ENCODE data around the gene SLX9. TPM values are rescaled to one million over a fixed set of nuclear protein-coding genes. Genes with fewer than 3 reads are reported as not detected.

The SLX9 gene
- total RNA-seq, 4 donors from 2014 or later = 11.9 to 26.2 (median 16.1) TPM

DNA sequence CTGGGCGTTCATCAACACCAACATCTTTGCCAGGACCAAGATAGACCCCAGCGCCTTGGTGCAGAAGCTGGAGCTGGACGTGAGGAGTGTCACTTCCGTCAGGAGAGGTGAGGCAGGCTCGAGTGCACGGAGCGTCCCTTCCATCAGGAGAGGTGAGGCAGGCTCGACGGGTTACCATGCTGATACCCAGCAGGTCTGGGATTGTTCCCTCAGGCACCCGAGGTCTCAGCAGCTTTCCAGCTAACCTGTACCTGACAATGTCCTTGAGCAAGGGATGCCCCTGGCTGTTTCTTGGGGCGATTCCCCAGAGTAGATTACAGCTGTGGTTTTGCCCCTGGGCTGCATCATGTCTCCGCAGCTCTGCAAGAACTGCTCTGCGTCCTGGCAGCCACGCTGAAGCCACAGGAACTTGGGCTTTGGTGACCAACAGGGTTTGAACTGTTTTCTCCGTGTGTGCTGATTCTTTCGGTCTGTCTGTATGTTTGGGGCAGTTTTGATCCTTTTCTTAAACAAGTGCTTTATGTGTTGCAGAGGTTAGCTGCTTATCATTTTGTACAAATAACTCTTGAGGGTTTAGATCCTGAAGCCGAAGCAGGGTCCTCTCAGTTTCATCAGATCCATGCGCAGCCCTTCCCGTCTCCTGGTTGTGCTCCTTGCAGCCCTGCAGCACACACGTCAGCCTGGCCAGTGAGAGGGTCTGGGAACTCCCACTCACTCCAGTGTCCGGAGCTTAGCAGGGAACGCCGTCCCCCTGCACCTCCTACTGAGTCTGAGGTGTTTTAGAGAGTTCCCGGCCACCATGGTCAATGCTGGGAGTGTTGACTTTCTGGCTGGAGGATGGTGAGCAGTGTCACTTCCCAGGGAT is 4.1 kb downstream of the SLX9 start:
- ATAC-seq (ENCODE audit: low FRiP score) (no peak), DNase-seq (ENCODE audit: low spot score) (no peak)
- no peak for TF ChIP-seq CTCF (IDR thresholded peaks at IDR 0.05)

DNA sequence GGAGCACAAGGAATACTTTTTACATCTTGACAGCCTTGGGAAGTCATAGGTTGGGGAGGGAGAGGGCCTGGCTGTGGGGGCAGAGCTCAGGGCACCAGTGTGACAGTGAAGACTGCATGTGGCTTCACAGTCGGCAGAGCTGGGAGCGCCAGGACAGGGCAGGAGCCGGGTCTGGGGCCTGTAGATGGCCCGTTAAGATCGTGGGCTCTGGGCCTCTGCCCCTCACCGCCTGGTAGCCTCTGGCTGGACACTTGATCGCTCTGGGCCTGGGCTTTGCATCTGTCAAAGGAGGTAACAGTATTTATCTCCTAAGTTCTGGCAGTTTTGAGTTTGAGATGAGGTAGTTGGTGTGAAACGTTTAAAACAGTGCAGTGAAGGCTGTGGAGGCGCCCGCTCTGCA is 4.8 kb downstream of the SLX9 start:
- DNase-seq (ENCODE audit: low spot score) (no peak), ATAC-seq (ENCODE audit: low FRiP score) (no peak)
- TF ChIP-seq CTCF (IDR thresholded peaks at IDR 0.05) = no peak

DNA sequence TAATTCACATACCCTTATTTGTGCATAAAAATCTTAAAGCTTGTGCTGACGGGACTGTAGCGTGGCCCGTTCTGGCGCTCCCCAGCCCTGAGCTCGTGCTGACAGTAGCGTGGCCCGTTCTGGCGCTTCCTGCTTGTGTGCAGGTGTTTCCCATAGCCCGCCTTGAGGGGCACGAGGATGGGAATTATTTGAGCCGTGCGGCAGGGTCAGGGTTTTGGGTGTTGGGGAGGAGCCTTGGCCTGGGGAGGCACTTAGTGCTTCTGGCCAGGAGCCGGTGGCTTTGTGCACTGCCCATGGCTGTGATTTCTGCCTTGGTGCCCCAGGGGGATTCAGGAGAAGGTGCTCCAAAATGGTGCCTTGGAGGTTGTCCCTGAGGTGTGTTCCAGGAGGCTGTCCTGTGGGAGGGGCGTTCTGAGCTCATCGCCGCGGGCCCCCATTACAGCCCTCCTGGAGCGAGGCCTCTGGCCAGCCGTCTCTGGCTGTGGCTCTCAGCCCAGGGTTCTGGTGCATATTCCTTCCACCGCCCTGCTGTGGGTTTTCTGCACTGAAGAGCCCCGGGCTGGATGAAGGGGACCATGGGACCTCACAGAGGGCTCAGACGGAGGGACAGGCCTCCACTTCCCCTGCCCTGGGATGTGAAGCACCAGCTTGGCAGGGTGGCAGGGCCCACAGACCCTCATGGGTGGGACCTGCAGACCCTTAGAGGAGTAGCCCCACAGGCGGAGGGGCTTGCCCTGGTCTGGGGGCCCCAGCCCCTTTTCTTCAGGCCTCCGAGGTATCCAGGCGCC is 6.6 kb downstream of the SLX9 start:
- no peak for ATAC-seq (ENCODE audit: low FRiP score)
- DNase-seq (ENCODE audit: low spot score) = no peak
- no peak for TF ChIP-seq CTCF (IDR thresholded peaks at IDR 0.05)

GRCh38 chr21:44947111-44947929 is 7.5 kb downstream of the SLX9 start:
- DNase-seq (ENCODE audit: low spot score) (no peak), ATAC-seq (ENCODE audit: low FRiP score) (no peak)
- TF ChIP-seq CTCF (IDR thresholded peaks at IDR 0.05) = no peak

- ATAC-seq (ENCODE audit: low FRiP score) (no peak), DNase-seq (ENCODE audit: low spot score) (no peak)
- TF ChIP-seq CTCF (IDR thresholded peaks at IDR 0.05) = no peak
Measured at GRCh38 chr21:44947930-44948331, 8.1 kb downstream of the SLX9 start.

- no peak for DNase-seq (ENCODE audit: low spot score)
- no peak for TF ChIP-seq CTCF (IDR thresholded peaks at IDR 0.05)
- no peak for ATAC-seq (ENCODE audit: low FRiP score)
Measured at GRCh38 chr21:44948426-44949120, 8.7 kb downstream of the SLX9 start.

All from omental fat pad (tissue), 4 donors.